ENCODE measurements around the gene ZC3HAV1.
A peak's percentile ranks its signal among the peaks of the same experiment; 100 is the strongest.

The ZC3HAV1 gene

GRCh38 chr7:139054101-139054500 lies 55.4 kb downstream of the ZC3HAV1 start:
- no peak overlapping the region for H3K4me3 ChIP-seq (ENCODE audit: low read depth, low read length)
- TF ChIP-seq CTCF (conservative IDR thresholded peaks at IDR 0.05; ENCODE audit: low read depth, low read length) = no peak
- no peak for DNase-seq (ENCODE audit: low read depth)

DNA sequence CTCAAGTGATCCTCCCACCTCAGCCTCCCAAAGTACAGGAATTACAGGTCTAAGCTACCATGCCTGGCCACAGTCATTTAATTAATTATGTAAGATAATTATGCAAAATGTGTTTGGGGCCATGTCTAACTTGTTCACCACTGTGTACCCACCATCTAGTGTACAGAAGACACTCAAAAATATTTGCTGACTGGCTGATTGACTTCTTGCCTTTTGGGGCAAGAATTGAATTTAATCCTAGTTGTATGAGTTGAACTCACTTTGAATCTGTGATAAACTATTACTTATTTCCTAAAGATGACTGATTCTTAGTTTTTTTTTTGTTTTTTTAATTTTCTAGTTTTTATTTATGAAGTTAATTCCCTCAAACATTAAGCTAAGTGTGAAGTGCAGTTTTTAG lies 57.9 kb downstream of the ZC3HAV1 start:
- no peak for TF ChIP-seq CTCF (conservative IDR thresholded peaks at IDR 0.05; ENCODE audit: low read depth, low read length)
- no peak for DNase-seq (ENCODE audit: low read depth)
- H3K4me3 ChIP-seq (ENCODE audit: low read depth, low read length) = no peak overlapping the region

- DNase-seq (ENCODE audit: low read depth) = peak; percentile 23
- TF ChIP-seq CTCF (conservative IDR thresholded peaks at IDR 0.05; ENCODE audit: low read depth, low read length) = no peak
- no peak overlapping the region for H3K4me3 ChIP-seq (ENCODE audit: low read depth, low read length)
These were observed 59.6 kb downstream of the ZC3HAV1 start for GRCh38 chr7:139049936-139050335.

GRCh38 chr7:139049111-139049510 lies 60.4 kb downstream of the ZC3HAV1 start:
- no peak for TF ChIP-seq CTCF (conservative IDR thresholded peaks at IDR 0.05; ENCODE audit: low read depth, low read length)
- no peak overlapping the region for H3K4me3 ChIP-seq (ENCODE audit: low read depth, low read length)
- no peak for DNase-seq (ENCODE audit: low read depth)

GRCh38 chr7:139047970-139048369 lies 61.5 kb downstream of the ZC3HAV1 start:
- DNase-seq (ENCODE audit: low read depth) = no peak
- no peak for TF ChIP-seq CTCF (conservative IDR thresholded peaks at IDR 0.05; ENCODE audit: low read depth, low read length)
- no peak overlapping the region for H3K4me3 ChIP-seq (ENCODE audit: low read depth, low read length)

DNA sequence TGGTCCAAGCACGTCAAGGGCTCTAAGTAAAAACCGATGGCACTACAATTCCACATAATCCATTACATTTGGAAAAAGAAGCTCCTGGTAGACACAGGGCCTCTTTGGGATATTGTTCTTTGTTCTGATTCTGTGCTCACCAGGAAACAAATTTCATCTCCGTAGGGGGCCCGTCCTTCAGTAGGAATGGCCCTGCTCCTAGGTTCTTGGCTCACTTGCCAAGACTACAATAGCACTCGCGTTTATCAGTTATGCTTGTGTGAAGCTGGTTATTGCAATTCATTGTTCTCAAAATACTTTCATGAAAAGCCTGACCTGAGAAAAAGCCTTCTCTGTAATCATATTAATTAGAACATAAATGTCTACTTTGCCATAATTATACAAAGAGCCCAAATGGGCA lies 63.4 kb downstream of the ZC3HAV1 start:
- H3K4me3 ChIP-seq (ENCODE audit: low read depth, low read length) = no peak overlapping the region
- TF ChIP-seq CTCF (conservative IDR thresholded peaks at IDR 0.05; ENCODE audit: low read depth, low read length) = no peak
- DNase-seq (ENCODE audit: low read depth) = no peak

GRCh38 chr7:139044813-139045794 lies 64.4 kb downstream of the ZC3HAV1 start:
- no peak for TF ChIP-seq CTCF (conservative IDR thresholded peaks at IDR 0.05; ENCODE audit: low read depth, low read length)
- no peak for DNase-seq (ENCODE audit: low read depth)
- H3K4me3 ChIP-seq (ENCODE audit: low read depth, low read length) = no peak overlapping the region

Measured in choroid plexus epithelial cell (primary cell).